GM23338 (cell line): ENCODE data around the gene FAM222A. TPM values are rescaled to one million over a fixed set of nuclear protein-coding genes. Genes with fewer than 3 reads are reported as not detected.

Experiments used
- ATAC-seq: fragments of 200-7000 bp; cut with Tn5 transposase; 3 replicates; pipeline ENCODE4 v1.9.1; 2020
- DNase-seq: peaks from one replicate; pipeline ENCODE4 v3.0.0-alpha.2; 2015; ENCODE audit warnings: low spot score
- H2AFZ ChIP-seq: fragments of 200-600 bp; sonication (generic); 2 replicates; pipeline ENCODE4 v1.8.0; 2016; ENCODE audit warnings: antibody characterized with exemption, mild to moderate bottlenecking, moderate library complexity
- H3F3A ChIP-seq: fragments of 200-600 bp; sonication (generic); replicated peaks from 2 replicates; pipeline ENCODE4 v1.8.0; 2017; ENCODE audit warnings: antibody characterized with exemption, mixed run types, low read depth
- H3K27ac ChIP-seq: fragments of 200-600 bp; sonication (generic); 2 replicates; pipeline ENCODE4 v1.6.1; 2016; ENCODE audit warnings: low read depth
- H3K27me3 ChIP-seq: fragments of 200-600 bp; sonication (generic); 2 replicates; pipeline ENCODE4 v1.8.0; 2016; ENCODE audit warnings: mild to moderate bottlenecking, mixed run types, moderate library complexity; ENCODE audit not compliant: insufficient read depth
- H3K36me3 ChIP-seq: fragments of 200-600 bp; sonication (generic); 2 replicates; pipeline ENCODE4 v1.8.0; 2016; ENCODE audit warnings: mild to moderate bottlenecking; ENCODE audit not compliant: insufficient read depth
- H3K4me1 ChIP-seq: fragments of 200-600 bp; sonication (generic); 2 replicates; pipeline ENCODE4 v1.8.0; 2016; ENCODE audit warnings: mild to moderate bottlenecking, moderate library complexity; ENCODE audit not compliant: insufficient read depth
- H3K4me2 ChIP-seq: fragments of 200-600 bp; sonication (generic); 2 replicates; pipeline ENCODE4 v1.7.1; 2017; ENCODE audit warnings: mixed run types
- H3K4me3 ChIP-seq: fragments of 200-600 bp; sonication (generic); 2 replicates; pipeline ENCODE4 v1.6.1; 2016; ENCODE audit warnings: mixed run types
- H3K79me2 ChIP-seq: fragments of 200-600 bp; sonication (generic); replicated peaks from 2 replicates; pipeline ENCODE4 v1.8.0; 2017; ENCODE audit warnings: mild to moderate bottlenecking; ENCODE audit not compliant: insufficient read depth
- H3K9me2 ChIP-seq: fragments of 200-600 bp; sonication (generic); 2 replicates; pipeline ENCODE4 v1.8.0; 2017; ENCODE audit not compliant: insufficient read depth
- H4K20me1 ChIP-seq: fragments of 200-600 bp; sonication (generic); replicated peaks from 2 replicates; pipeline ENCODE4 v1.8.0; 2017; ENCODE audit warnings: mild to moderate bottlenecking; ENCODE audit not compliant: insufficient read depth
- H3K27ac Mint-ChIP-seq: 2 replicates; pipeline ENCODE4 v1.8.0; 2020; ENCODE audit warnings: inconsistent platforms, mild to moderate bottlenecking, moderate library complexity, mixed read lengths
- H3K27me3 Mint-ChIP-seq: 3 replicates; pipeline ENCODE4 v1.8.0; 2022; ENCODE audit warnings: low read depth, mild to moderate bottlenecking, moderate library complexity, mixed read lengths, inconsistent platforms; ENCODE audit not compliant: insufficient read depth, poor library complexity
- H3K36me3 Mint-ChIP-seq: 3 replicates; pipeline ENCODE4 v1.8.0; 2021; ENCODE audit warnings: low read depth, mild to moderate bottlenecking, inconsistent platforms, moderate library complexity, mixed read lengths
- H3K4me1 Mint-ChIP-seq: 3 replicates; pipeline ENCODE4 v1.8.0; 2020; ENCODE audit warnings: mild to moderate bottlenecking, inconsistent platforms, mixed read lengths
- H3K4me3 Mint-ChIP-seq: 3 replicates; pipeline ENCODE4 v1.8.0; 2021; ENCODE audit warnings: moderate library complexity, mild to moderate bottlenecking, inconsistent platforms, mixed read lengths
- H3K9me3 Mint-ChIP-seq: 3 replicates; pipeline ENCODE4 v1.8.0; 2020; ENCODE audit warnings: moderate library complexity, mild to moderate bottlenecking, inconsistent platforms, mixed read lengths
- CREB1 ChIP-seq: fragments of 250-450 bp; sonication (Bioruptor Pico); IDR thresholded peaks from 2 replicates; pipeline ENCODE4 v1.5.0; 2020; ENCODE audit warnings: low read depth, mild to moderate bottlenecking, moderate library complexity
- CTCF ChIP-seq, 2 experiments: fragments of 200-600 bp in 1 of 2; sonication (generic) in 1 of 2; conservative IDR thresholded peaks; 2 replicates each; pipeline versions ENCODE4 v1.5.1 to v1.6.1; 2016 to 2017; ENCODE audit warnings: antibody characterized with exemption in 2 of 2, low read depth in 2 of 2, mild to moderate bottlenecking in 2 of 2, moderate library complexity in 1 of 2
- ETS1 ChIP-seq: IDR thresholded peaks from 2 replicates; pipeline ENCODE4 v1.6.1; 2016; ENCODE audit warnings: antibody characterized with exemption
- EZH2 ChIP-seq: fragments of 200-600 bp; sonication (generic); IDR thresholded peaks from one replicate; pipeline ENCODE4 v1.8.0; 2017; ENCODE audit warnings: antibody characterized with exemption, mild to moderate bottlenecking, low read depth; ENCODE audit not compliant: unreplicated experiment
- EZH2phosphoT487 ChIP-seq: fragments of 200-600 bp; sonication (generic); IDR thresholded peaks from one replicate; pipeline ENCODE4 v1.8.1; 2018; ENCODE audit warnings: antibody characterized with exemption; ENCODE audit not compliant: unreplicated experiment
- JUNB ChIP-seq: IDR thresholded peaks from one replicate; pipeline ENCODE4 v1.6.1; 2016; ENCODE audit warnings: antibody characterized with exemption; ENCODE audit not compliant: unreplicated experiment
- POLR2AphosphoS5 ChIP-seq: IDR thresholded peaks from 2 replicates; pipeline ENCODE4 v1.6.1; 2016; ENCODE audit warnings: antibody characterized with exemption, low read depth
- REST ChIP-seq: IDR thresholded peaks from one replicate; pipeline ENCODE4 v1.6.1; 2018; ENCODE audit warnings: antibody characterized with exemption; ENCODE audit not compliant: unreplicated experiment
- STAT1 ChIP-seq: IDR thresholded peaks from one replicate; pipeline ENCODE4 v1.6.1; 2016; ENCODE audit warnings: antibody characterized with exemption; ENCODE audit not compliant: unreplicated experiment
- ZNF114 ChIP-seq: fragments of 250-450 bp; sonication (Bioruptor Pico); IDR thresholded peaks from 2 replicates; pipeline ENCODE4 v1.5.0; 2020; ENCODE audit warnings: mild to moderate bottlenecking, moderate library complexity
- ZNF462 ChIP-seq: fragments of 250-450 bp; sonication (Bioruptor Pico); IDR thresholded peaks from 2 replicates; pipeline ENCODE4 v1.5.0; 2020; ENCODE audit warnings: mild to moderate bottlenecking, moderate library complexity
- polyA plus RNA-seq: library from polyadenylated mRNA; unstranded; fragments of >200 nt; fragmentation: Nextera tagmentation; extraction: Ambion mirVana; gene quantifications from 2 replicates; pipeline ENCODE4 v1.2.1, GENCODE V29; 2016
- total RNA-seq: library from RNA; depleted of rRNA; stranded (reverse); fragments of >200 nt; shearing (Covaris generic); gene quantifications from 2 replicates; pipeline ENCODE4 v1.2.3, GENCODE V29; 2014

Gene FAM222A
- total and polyA plus RNA-seq, 2 experiments from 2014 or later, result 0.78 to 2.1 TPM

- Histone ChIP-seq H3K4me2 (no peak overlapping the region), H3K79me2 (no peaks in the 10 kb centered on the region), H4K20me1 (no peaks in the 10 kb centered on the region), H3K36me3 (no peaks in the 10 kb centered on the region), H3K27me3 (no peaks in the 10 kb centered on the region), H3K9me2 (no peaks in the 10 kb centered on the region), H3K4me1 (no peaks in the 10 kb centered on the region), H2AFZ (no peak overlapping the region), H3F3A (no peaks in the 10 kb centered on the region), H3K4me3 (no peak overlapping the region), H3K27ac (no peak overlapping the region)
- H3K9me3 Mint-ChIP-seq, result no peaks in the 10 kb centered on the region
- no peak overlapping the region for H3K4me3 Mint-ChIP-seq
- ATAC-seq (no peak), DNase-seq (no peak)
- H3K36me3 Mint-ChIP-seq, result no peaks in the 10 kb centered on the region
- peaks cover 11% of the 10 kb centered on the region for H3K27me3 Mint-ChIP-seq
- H3K27ac Mint-ChIP-seq, result no peak overlapping the region
- H3K4me1 Mint-ChIP-seq, result peaks cover 16% of the 10 kb centered on the region
- TF ChIP-seq CTCF (conservative IDR thresholded peaks at IDR 0.05; ENCODE audit: low read depth in 2 of 2) (no peak), JUNB (no peak), EZH2 (no peak), EZH2phosphoT487 (no peak), POLR2AphosphoS5 (no peak), CREB1 (CRISPR knock-in tag) (no peak), REST (no peak), ZNF114 (CRISPR knock-in tag) (no peak), STAT1 (no peak), ZNF462 (no peak), ETS1 (no peak)
Measured at GRCh38 chr12:109770861-109771670, 57.4 kb downstream of the FAM222A start.
